Esophagus muscularis mucosa (tissue), 3 donors: ENCODE measurements around the gene TPSD1.

ENCODE experiments used
- CTCF ChIP-seq, 3 experiments: fragments of 200-600 bp in 2 of 3; fragments of 450-650 bp in 1 of 3; sonication (generic) in 2 of 3; IDR thresholded peaks; one replicate each; pipeline ENCODE4 v1.5.1; 2017 to 2019; ENCODE audit warnings: antibody characterized with exemption in 3 of 3, mild to moderate bottlenecking in 2 of 3, moderate library complexity in 1 of 3
- EP300 ChIP-seq: sonication (generic); formaldehyde crosslinking; IDR thresholded peaks from one replicate; pipeline ENCODE4 v1.6.1; 2017; ENCODE audit warnings: antibody characterized with exemption

GRCh38 chr16:1279081-1279944 is 23.4 kb downstream of the TPSD1 start:
- TF ChIP-seq CTCF (IDR thresholded peaks at IDR 0.05) (no peak), EP300 (no peak)
